ENCODE measurements around the gene HSPA14. TPM values are rescaled to one million over a fixed set of nuclear protein-coding genes. Genes with fewer than 3 reads are reported as not detected.

The HSPA14 gene
- total RNA-seq, 1 donor from 2014 or later, result 24.2 TPM

DNA sequence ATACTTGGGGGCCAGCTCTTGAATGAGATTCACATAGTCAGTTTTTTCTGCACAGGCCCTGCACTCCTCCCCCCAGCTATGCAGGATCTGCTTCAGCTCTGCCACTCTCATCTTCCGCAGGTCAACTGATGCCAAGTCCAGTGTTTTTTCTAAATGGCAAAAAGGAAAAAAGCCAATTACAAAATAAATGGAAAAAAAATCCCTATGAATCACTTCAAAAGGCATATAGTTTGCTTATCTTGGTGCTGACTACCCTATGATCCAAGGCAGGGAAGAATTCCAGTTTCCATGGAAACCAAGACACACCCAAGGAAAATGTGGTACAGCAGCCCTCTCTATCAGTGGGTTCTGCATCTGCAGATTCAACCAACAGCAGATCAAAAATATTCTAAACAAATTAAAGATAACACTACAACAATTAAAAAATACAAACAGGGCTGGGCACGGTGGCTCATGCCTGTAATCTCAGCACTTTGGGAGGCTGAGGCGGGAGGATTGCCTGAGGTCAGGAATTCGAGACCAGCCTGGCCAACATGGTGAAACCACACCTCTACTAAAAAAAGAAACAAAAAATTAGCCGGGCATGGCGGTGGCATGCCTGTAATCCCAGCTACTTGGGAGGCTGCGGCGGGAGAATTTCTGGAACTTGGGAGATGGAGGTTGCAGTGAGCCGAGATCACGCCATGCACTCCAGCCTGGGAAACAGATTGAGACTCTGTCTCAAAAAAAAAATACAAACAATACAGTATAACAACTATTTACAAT lies 17.9 kb upstream of the HSPA14 start:
- Mint-ChIP-seq H3K27ac (ENCODE audit: unreplicated experiment) (no peak overlapping the region), H3K27me3 (ENCODE audit: low read depth) (no peaks in the 10 kb centered on the region), H3K36me3 (ENCODE audit: low read depth) (no peaks in the 10 kb centered on the region), H3K9me3 (no peaks in the 10 kb centered on the region), H3K4me1 (peaks cover 3% of the 10 kb centered on the region), H3K4me3 (no peak overlapping the region)
- no peak for DNase-seq (ENCODE audit: low read depth, low spot score)
- TF ChIP-seq, protein P1, sequence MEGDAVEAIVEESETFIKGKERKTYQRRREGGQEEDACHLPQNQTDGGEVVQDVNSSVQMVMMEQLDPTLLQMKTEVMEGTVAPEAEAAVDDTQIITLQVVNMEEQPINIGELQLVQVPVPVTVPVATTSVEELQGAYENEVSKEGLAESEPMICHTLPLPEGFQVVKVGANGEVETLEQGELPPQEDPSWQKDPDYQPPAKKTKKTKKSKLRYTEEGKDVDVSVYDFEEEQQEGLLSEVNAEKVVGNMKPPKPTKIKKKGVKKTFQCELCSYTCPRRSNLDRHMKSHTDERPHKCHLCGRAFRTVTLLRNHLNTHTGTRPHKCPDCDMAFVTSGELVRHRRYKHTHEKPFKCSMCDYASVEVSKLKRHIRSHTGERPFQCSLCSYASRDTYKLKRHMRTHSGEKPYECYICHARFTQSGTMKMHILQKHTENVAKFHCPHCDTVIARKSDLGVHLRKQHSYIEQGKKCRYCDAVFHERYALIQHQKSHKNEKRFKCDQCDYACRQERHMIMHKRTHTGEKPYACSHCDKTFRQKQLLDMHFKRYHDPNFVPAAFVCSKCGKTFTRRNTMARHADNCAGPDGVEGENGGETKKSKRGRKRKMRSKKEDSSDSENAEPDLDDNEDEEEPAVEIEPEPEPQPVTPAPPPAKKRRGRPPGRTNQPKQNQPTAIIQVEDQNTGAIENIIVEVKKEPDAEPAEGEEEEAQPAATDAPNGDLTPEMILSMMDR (conservative IDR thresholded peaks at IDR 0.05), result no peak

DNA sequence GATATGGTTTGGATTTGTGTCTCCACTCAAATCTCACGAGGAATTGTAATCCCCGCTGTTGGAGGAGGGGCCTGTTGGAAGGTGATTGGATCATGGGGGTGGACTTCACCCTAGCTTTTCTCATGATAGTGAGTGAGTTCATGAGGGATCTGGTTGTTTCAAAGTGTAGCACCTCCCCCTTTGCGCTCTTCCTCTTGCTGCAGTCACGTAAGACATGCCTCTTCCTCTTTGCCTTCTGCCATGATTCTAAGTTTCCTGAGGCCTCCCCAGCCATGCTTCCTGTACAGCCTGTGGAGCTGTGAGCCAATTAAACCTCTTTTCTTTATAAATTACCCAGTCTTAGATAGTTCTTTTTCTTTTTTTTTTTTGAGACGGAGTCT lies 17.3 kb upstream of the HSPA14 start:
- Mint-ChIP-seq H3K27ac (ENCODE audit: unreplicated experiment) (no peak overlapping the region), H3K27me3 (ENCODE audit: low read depth) (peaks cover 2% of the 10 kb centered on the region), H3K36me3 (ENCODE audit: low read depth) (no peaks in the 10 kb centered on the region), H3K4me1 (peaks cover 3% of the 10 kb centered on the region), H3K9me3 (no peaks in the 10 kb centered on the region), H3K4me3 (no peak overlapping the region)
- TF ChIP-seq, protein P1 (conservative IDR thresholded peaks at IDR 0.05), result no peak
- DNase-seq (ENCODE audit: low read depth, low spot score), result no peak

DNA sequence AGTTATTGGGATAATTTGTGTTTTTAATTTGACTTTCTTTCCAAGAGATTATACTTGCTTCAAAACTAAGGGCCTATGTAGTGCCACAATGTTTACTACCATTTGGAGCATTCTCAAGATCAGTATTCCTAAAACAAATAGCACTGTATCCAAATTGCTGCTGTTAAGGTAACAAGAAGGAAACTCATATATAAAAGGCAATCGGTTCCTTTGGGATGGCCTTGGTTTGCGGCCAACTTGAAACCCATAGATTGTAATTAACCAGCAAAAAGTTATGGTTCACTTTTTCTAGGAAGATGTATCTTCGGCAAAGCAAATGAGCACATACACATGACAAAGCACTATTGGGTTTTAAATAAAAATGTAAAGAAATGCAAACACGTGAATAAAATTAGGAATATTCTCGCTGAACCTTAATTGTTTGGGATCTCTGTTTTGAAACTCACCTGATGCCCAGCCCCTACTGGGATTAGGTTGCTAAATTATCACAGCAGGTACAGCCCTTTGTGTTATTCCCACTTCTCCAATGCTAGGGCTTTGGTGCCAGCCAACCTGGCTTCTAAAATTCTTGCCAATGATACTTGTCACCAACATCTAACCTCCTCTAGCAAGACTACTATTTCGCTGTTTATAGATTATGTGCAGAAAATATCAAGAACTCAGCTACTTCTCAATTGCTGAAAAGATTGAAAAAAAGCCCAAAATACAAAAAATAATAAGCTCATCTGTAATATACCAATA lies 16.3 kb upstream of the HSPA14 start:
- DNase-seq (ENCODE audit: low read depth, low spot score), result no peak
- Mint-ChIP-seq H3K36me3 (ENCODE audit: low read depth) (no peaks in the 10 kb centered on the region), H3K27me3 (ENCODE audit: low read depth) (peaks cover 8% of the 10 kb centered on the region), H3K27ac (ENCODE audit: unreplicated experiment) (no peak overlapping the region), H3K4me1 (peaks cover 3% of the 10 kb centered on the region), H3K4me3 (no peak overlapping the region), H3K9me3 (no peaks in the 10 kb centered on the region)
- TF ChIP-seq, protein P1 (conservative IDR thresholded peaks at IDR 0.05), result no peak

DNA sequence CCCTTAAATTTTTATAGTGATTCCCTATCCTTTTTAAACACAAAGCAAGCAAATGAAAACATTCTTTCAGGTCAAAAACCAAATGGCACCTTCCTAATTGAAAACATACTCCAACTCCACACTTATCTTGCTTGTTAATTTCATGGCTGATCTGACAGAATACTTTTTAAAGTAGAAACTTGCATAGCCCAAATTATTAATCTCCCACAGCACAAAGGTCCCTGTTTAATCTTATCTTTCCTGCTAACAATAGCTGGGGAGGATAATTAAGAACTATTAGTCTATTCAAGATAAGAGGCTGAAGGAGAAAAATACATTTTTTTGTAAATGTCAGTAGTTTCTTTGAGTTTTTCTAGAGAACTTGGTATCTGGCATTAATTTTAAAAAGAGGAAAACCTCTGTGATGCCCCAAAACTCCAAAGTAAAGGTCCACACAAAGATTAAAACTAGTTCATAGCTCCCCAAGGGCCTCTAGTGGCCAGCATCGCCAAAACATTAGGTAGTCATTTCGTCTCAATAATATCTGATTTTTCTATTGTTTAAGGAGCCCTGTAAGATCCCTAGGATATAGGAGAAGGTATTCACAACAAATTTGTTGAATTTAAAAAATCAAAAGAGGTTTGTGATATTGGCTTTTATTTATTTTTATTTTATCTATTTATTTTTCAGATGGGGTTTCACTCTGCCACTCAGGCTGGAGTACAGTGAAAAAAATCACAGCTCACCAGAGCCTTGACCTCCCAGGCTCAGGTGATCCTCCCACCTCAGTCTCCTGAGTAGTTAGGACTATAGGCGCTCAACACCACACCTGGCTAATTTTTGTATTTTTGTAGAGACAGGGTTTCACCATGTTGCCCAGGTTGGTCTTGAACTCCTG lies 15.0 kb upstream of the HSPA14 start:
- Mint-ChIP-seq H3K9me3 (no peaks in the 10 kb centered on the region), H3K36me3 (ENCODE audit: low read depth) (no peaks in the 10 kb centered on the region), H3K27me3 (ENCODE audit: low read depth) (peaks cover 8% of the 10 kb centered on the region), H3K4me1 (peaks cover 3% of the 10 kb centered on the region), H3K27ac (ENCODE audit: unreplicated experiment) (no peak overlapping the region), H3K4me3 (no peak overlapping the region)
- DNase-seq (ENCODE audit: low read depth, low spot score), result no peak
- TF ChIP-seq, protein P1 (conservative IDR thresholded peaks at IDR 0.05), result peak; percentile 80

DNA sequence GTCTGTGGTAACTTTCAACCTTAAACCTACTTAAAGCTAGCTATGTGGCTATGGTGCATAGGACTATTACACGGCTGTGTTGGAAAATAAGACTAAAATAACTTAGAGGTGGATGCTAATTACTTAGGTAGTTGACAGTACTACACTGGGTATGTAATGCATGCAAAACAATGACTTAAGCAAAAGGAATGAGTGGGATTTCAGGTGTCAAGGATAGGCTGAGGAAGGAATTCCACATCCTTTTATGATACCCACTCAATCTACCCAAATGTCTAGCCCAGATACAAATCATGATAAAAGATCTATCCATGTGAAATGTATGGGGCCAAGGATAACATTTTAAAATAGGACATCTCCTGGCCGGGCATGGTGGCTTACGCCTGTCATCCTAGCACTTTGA lies 14.1 kb upstream of the HSPA14 start:
- Mint-ChIP-seq H3K27ac (ENCODE audit: unreplicated experiment) (no peak overlapping the region), H3K4me1 (peaks cover 3% of the 10 kb centered on the region), H3K36me3 (ENCODE audit: low read depth) (no peaks in the 10 kb centered on the region), H3K27me3 (ENCODE audit: low read depth) (peaks cover 8% of the 10 kb centered on the region), H3K9me3 (no peaks in the 10 kb centered on the region), H3K4me3 (no peak overlapping the region)
- no peak for DNase-seq (ENCODE audit: low read depth, low spot score)
- TF ChIP-seq, protein P1 (conservative IDR thresholded peaks at IDR 0.05), result no peak

Data from neural crest cell (in vitro differentiated cells).